Measurements from ENCODE around the gene ILDR1.

ILDR1 gene

GRCh38 chr3:122004991-122005565 is 17.0 kb downstream of the ILDR1 start:
- DNase-seq (ENCODE audit: insufficient read length, low spot score) (no peak), FAIRE-seq (no peak)
- TF ChIP-seq POLR2A (IDR thresholded peaks at IDR 0.05; ENCODE audit: low read depth, low read length) = no peak

DNA sequence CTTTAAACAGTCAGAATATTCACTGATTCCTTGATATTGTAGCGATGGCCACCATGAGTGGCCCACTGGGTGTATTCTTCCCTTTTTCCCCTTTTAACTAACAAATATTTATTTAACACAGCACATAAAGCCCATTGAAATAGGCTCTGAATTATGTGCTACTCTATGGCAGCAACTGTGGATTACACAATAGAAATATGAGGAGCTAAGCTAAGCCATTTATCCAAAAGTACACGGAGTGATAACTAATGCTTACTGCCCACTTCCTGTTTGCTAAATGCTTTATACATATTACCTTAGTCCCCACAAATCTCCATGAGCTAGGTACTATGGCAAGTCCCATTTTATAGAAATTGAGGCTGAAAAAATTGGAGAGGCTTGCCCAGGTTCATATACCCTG is 17.9 kb downstream of the ILDR1 start:
- DNase-seq (ENCODE audit: insufficient read length, low spot score) = no peak
- TF ChIP-seq POLR2A (IDR thresholded peaks at IDR 0.05; ENCODE audit: low read depth, low read length) = no peak
- FAIRE-seq = no peak

- no peak for TF ChIP-seq POLR2A (IDR thresholded peaks at IDR 0.05; ENCODE audit: low read depth, low read length)
- FAIRE-seq = no peak
These were observed 18.4 kb downstream of the ILDR1 start for GRCh38 chr3:122003606-122004005.

GRCh38 chr3:122003112-122003511 is 18.9 kb downstream of the ILDR1 start:
- TF ChIP-seq POLR2A (IDR thresholded peaks at IDR 0.05; ENCODE audit: low read depth, low read length) = no peak
- DNase-seq (ENCODE audit: insufficient read length, low spot score) (no peak), FAIRE-seq (no peak)

More at GRCh38 chr3:122003606-122004005, 18.4 kb downstream of the ILDR1 start:
- no peak for DNase-seq (ENCODE audit: insufficient read length, low spot score)

- no peak for FAIRE-seq
- TF ChIP-seq POLR2A (IDR thresholded peaks at IDR 0.05; ENCODE audit: low read depth, low read length) = no peak
- no peak for DNase-seq (ENCODE audit: insufficient read length, low spot score)
These were observed 19.4 kb downstream of the ILDR1 start for GRCh38 chr3:122002611-122003010.

- DNase-seq (ENCODE audit: insufficient read length, low spot score) (no peak), FAIRE-seq (no peak)
- TF ChIP-seq POLR2A (IDR thresholded peaks at IDR 0.05; ENCODE audit: low read depth, low read length) = no peak
These were observed 20.2 kb downstream of the ILDR1 start for GRCh38 chr3:122001892-122002291.

- peak; percentile 37 for DNase-seq (ENCODE audit: insufficient read length, low spot score)
- no peak for FAIRE-seq
These were observed 21.0 kb downstream of the ILDR1 start for GRCh38 chr3:122000936-122001605.

DNA sequence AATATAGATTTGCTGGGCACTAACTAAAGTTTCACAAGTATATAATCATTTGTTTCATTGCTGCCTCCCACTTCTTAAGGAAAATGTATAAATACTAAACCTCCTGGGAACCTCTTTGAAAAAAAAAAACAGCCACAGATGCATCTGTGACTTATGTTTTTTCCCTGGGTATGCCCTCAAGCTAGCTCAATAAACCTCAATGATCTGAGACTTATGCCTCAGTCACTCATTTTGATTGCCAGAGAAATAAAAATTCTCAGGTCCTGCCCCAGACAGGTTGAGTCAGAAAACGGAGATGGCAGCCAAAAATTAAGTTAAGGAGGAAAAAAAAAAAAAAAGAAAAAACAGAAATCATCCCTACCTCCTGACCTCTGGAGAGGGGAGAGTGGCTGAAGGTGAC is 22.1 kb downstream of the ILDR1 start:
- no peak for TF ChIP-seq POLR2A (IDR thresholded peaks at IDR 0.05; ENCODE audit: low read depth, low read length)
- DNase-seq (ENCODE audit: insufficient read length, low spot score) = no peak
- no peak for FAIRE-seq

More at GRCh38 chr3:122000936-122001605, 21.0 kb downstream of the ILDR1 start:
- TF ChIP-seq POLR2A (IDR thresholded peaks at IDR 0.05; ENCODE audit: low read depth, low read length) = no peak

- TF ChIP-seq POLR2A (IDR thresholded peaks at IDR 0.05; ENCODE audit: low read depth, low read length) = no peak
- DNase-seq (ENCODE audit: insufficient read length, low spot score) (no peak), FAIRE-seq (no peak)
These were observed 23.2 kb downstream of the ILDR1 start for GRCh38 chr3:121998611-121999473.

DNA sequence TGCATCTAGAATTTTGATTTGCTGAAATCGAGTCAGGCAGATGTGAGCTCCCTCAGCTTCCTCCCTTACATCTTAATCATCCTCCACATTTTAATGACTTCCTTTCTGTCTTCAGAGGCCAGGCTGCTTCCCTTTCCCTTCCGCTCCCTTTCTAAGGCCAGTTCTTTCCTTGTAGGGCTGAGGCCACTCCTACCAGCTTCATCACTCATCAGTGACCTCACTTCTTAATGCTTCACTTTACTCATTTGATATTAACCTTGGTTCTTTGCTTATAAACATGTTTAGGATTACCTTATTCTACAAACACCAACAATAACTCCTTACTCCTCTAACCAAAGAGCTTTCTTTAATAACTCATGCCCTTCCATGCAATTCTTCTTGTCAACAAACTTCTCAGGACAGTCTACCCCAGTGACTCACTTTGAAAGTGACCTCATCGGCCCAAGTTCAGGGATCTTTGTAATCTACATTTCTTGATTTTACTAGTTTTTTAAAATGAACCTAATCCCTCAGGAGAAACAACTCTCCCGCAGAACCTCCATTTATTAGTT is 23.9 kb downstream of the ILDR1 start:
- peak; percentile 14 for DNase-seq (ENCODE audit: insufficient read length, low spot score)
- no peak for FAIRE-seq
- TF ChIP-seq POLR2A (IDR thresholded peaks at IDR 0.05; ENCODE audit: low read depth, low read length) = no peak

GRCh38 chr3:121997372-121997771 is 24.7 kb downstream of the ILDR1 start:
- TF ChIP-seq POLR2A (IDR thresholded peaks at IDR 0.05; ENCODE audit: low read depth, low read length) = no peak
- DNase-seq (ENCODE audit: insufficient read length, low spot score) (no peak), FAIRE-seq (no peak)

DNA sequence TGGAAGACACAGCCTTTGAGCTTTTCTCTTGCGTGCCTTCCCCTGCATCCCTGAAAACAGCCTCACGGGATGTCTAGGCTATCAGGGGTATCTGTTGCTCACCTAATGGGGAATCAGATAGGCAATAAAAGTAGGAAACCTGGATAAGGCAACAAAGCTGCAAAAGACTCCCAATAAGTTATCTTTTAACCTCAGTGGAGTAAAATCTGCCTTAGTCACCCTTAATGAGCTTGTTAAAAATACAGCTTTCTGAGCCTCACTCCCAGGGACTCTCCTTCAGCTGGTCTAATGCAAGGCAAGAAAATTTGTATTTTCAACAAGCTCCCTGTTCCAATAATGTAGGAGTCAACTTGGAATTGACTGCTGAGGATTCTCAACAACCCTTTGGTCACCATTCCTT is 25.6 kb downstream of the ILDR1 start:
- DNase-seq (ENCODE audit: insufficient read length, low spot score) = no peak
- no peak for TF ChIP-seq POLR2A (IDR thresholded peaks at IDR 0.05; ENCODE audit: low read depth, low read length)
- no peak for FAIRE-seq

- TF ChIP-seq POLR2A (IDR thresholded peaks at IDR 0.05; ENCODE audit: low read depth, low read length) = no peak
- peak; percentile 34 for DNase-seq (ENCODE audit: insufficient read length, low spot score)
- no peak for FAIRE-seq
These were observed 26.6 kb downstream of the ILDR1 start for GRCh38 chr3:121995161-121996137.
